ENCODE data around the gene SNCG.
A peak's percentile ranks its signal among the peaks of the same experiment; 100 is the strongest.

DNA sequence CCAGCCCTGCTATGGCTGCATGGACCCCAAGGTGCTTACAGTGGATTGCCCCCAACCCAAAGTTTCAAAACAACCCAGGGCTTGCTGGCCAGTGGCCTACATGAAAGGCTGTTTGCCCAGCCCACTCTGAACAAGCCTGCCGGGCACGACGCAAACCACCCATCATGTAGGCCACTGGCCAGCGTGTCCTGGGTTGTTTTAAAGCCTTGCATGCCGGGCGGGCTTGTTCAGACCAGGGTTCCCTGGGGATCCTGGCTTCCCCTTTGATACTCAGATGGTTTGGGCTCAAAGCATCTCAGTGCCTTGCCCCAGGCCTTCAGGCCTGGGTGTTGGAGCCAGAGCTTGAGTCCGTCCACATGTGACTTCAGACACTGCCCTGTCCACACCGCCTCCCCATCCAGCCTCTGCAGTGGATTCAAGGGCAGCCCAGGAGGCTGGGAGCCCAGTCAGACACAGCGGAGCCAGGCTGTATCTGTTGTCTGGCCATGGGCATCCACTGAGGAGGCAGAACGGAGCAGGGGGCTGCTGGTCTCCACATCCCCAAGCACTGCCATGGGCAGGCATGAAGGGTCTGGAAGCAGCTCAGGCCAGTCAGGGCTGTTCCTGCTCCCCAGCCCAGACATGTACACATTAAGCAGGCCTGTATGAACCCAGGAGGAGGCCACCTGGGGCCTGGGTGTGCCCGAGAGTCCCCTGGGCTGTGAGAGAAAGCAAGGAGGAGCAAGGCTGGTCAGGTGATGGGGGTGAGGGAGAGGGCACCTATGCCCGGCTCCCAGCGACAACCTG lies 5.9 kb downstream of the SNCG start:
- TF ChIP-seq SIN3A (IDR thresholded peaks at IDR 0.05; ENCODE audit: low read depth) (no peak), EZH2phosphoT487 (IDR thresholded peaks at IDR 0.05; ENCODE audit: borderline replicate concordance) (no peak), YY1 (IDR thresholded peaks at IDR 0.05; ENCODE audit: extremely low read depth, insufficient replicate concordance, low read depth, low read length) (no peak), EZH2 (IDR thresholded peaks at IDR 0.05) (no peak), POLR2A (IDR thresholded peaks at IDR 0.05; ENCODE audit: borderline replicate concordance, extremely low read depth, insufficient read depth, insufficient read length) (no peak), POLR2AphosphoS5 (IDR thresholded peaks at IDR 0.05; ENCODE audit: low read depth, low read length) (peak; percentile 47; the same call in 1 of the 2 replicates), TCF7L2 (IDR thresholded peaks at IDR 0.05; ENCODE audit: borderline replicate concordance, extremely low read depth, insufficient read depth, insufficient read length) (no peak), JUND (IDR thresholded peaks at IDR 0.05) (no peak), CEBPB (IDR thresholded peaks at IDR 0.05; ENCODE audit: low read depth) (no peak), RAD21 (IDR thresholded peaks at IDR 0.05; ENCODE audit: low read depth) (no peak), ZNF274 (IDR thresholded peaks at IDR 0.05; ENCODE audit: low read depth, low read length) (no peak)
- TF ChIP-seq, protein P1, sequence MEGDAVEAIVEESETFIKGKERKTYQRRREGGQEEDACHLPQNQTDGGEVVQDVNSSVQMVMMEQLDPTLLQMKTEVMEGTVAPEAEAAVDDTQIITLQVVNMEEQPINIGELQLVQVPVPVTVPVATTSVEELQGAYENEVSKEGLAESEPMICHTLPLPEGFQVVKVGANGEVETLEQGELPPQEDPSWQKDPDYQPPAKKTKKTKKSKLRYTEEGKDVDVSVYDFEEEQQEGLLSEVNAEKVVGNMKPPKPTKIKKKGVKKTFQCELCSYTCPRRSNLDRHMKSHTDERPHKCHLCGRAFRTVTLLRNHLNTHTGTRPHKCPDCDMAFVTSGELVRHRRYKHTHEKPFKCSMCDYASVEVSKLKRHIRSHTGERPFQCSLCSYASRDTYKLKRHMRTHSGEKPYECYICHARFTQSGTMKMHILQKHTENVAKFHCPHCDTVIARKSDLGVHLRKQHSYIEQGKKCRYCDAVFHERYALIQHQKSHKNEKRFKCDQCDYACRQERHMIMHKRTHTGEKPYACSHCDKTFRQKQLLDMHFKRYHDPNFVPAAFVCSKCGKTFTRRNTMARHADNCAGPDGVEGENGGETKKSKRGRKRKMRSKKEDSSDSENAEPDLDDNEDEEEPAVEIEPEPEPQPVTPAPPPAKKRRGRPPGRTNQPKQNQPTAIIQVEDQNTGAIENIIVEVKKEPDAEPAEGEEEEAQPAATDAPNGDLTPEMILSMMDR (IDR thresholded peaks at IDR 0.05 in 2 of 3, conservative IDR thresholded peaks at IDR 0.05 in 1 of 3; ENCODE audit: borderline replicate concordance in 1 of 3, insufficient read depth in 1 of 3, low read depth in 2 of 3, low read length in 2 of 3) = no peak
- TF ChIP-seq, protein P2, sequence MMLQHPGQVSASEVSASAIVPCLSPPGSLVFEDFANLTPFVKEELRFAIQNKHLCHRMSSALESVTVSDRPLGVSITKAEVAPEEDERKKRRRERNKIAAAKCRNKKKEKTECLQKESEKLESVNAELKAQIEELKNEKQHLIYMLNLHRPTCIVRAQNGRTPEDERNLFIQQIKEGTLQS (IDR thresholded peaks at IDR 0.05) = no peak
- TF ChIP-seq, protein P3, sequence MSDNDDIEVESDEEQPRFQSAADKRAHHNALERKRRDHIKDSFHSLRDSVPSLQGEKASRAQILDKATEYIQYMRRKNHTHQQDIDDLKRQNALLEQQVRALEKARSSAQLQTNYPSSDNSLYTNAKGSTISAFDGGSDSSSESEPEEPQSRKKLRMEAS (IDR thresholded peaks at IDR 0.05) = no peak

All from HCT116 (cell line).